HG03342 (cell line): Measurements from ENCODE around the gene SDK1.

Experiments
- ATAC-seq: cut with Tn5 transposase; IDR thresholded peaks from one replicate; pipeline ENCODE4 v1.9.1; 2021; ENCODE audit warnings: mild to moderate bottlenecking, moderate library complexity; ENCODE audit not compliant: unreplicated experiment

SDK1 gene

DNA sequence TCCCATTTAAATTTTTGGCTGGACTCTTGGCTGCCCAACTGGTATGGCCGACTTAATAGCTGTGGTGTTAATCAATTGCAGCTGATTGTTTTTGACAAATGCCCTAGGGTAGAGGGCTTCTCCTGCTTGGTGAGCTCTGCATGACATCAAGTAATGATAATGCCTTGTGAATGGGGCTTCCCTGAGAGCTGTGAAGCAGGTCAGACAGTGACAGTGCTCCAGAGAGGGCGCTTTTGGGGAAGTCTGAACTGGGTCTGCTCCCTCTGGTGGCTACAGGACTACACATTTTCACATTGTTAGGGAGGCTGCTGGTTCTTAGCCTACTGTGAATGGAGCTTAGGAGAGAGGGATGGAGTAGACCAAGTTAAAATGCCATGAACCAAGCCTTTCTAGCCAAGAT is 98.8 kb downstream of the SDK1 start:
- ATAC-seq: no peak

DNA sequence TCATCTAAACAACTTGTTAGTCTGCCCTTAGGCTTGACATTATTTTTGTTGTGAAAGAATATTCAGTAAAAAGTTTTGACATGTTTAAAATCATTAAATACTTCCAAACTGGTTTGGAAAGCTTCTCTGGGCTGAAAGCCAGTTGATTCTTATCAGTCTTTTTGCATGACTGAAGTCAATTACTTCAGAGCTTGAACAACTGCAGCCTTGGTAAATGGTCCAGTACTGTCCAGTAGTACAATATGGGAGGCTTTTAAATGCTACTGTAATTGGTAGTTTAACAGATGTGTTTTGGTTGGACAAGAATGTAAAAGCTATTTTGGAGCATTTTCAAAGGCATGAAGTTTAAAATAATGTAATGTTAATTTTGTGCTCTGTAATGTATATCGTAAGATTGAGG is 103.4 kb downstream of the SDK1 start:
- ATAC-seq: no peak

DNA sequence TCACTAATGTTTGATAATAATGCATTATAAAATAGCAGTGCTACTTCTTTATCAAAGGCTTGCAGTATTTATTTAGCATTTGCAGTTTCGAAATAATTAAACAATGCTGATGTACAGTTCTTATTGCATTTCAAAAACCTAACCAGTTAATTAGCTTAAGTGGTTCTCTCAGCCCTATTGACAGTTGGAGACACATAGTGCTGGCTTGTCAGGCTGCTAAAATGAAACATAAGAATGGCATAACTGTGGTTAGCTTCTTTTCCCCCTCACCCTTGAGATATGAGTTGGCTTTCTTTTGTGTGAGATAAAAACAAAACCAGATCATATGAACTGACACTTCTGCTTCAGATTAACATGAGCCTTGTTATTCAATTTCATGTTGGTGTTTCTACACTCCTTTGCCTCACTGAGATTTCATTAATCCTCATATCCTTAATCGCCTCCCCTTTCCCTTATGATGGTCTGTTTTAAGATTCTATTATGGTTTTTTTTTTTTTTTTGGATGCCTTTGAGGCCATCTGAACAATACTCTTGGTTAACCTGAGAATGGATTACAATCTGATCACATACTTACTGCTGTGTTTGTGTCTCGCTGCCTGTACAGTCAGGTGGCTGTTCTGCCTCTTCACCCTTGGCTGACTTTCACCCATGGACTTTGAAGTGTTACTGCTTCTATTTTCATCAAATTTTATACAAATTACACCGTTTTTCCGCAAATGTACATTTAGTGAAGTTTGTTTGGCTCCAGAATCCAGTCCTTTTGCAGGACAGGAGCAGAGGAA is 108.0 kb downstream of the SDK1 start:
- ATAC-seq: no peak

DNA sequence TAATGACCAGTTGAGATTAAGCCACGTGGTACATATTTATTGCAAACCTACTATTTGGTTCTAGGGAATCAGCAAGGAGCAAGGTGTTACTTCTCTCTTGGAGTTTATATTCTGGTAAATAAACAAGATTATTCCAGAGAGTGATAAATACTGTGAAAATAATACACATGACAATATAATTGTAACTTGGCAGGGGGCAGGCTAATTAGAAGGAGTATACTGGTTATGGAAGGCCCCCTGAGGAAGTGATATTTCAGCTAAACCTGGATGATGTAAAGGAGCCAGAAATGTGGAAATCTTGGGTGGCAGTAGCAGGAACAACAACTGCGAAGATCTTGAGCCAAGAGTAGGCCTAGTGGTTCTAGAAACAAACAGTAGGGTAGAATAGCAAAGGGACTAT is 111.8 kb downstream of the SDK1 start:
- ATAC-seq: no peak

DNA sequence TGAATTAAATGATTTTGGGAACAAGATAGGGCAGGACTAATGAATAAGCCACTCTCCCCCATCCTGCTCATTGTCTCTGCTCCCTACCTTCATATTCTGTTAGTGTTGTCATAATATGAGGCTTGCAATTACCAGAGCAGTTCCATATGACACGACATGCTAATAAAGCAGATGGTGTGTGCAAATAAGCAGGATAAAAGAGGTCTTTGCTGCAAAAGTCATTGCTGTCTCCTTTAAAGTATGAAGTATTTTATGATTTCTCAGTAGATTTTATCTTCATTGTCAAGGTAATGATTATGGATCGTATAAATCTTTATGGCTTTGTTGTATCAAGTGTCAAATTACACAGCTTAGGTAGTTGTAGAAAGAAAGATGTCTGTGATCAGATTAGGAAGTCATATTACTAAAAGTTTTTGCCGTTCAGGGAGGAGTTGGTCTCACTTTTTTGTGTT is 114.8 kb downstream of the SDK1 start:
- no peak for ATAC-seq

DNA sequence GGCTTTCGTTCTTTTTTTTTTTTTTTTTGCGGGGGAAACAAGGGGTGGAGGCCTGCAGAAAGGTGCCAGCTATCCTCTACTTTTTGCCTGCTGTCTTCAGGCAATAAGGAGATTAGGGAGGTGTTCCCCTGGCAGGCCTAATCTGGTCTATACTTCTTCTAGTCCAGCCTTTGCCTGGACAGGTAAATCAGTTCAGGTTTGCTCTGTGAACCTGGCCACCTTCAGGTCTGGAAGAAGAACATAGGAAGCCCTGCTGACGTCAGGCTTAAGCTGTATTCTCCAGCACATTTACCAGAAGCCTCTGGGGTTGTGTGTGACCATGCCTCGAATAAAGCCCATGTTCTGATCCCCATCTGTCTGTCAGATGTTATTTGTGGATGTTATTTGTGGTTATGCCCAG is 115.4 kb downstream of the SDK1 start:
- no peak for ATAC-seq

DNA sequence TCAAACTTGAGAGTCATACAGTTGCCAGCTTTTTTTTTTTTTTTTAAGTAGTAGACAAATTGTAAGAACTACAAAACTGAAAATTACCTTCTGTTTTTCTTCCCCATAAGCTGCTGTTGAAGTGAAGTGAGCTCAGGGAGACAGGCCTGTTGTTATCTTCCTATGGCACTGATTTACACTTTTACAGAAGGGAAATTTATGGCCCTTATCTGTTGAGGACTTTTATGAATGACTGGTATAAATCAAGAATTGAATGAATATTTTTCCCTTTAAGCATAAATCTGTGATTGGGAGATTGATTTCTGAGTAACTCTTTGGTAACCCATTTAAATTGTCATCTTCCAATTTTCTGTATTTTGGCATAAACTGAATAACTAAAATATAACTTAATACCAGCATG is 124.0 kb downstream of the SDK1 start:
- ATAC-seq: no peak

DNA sequence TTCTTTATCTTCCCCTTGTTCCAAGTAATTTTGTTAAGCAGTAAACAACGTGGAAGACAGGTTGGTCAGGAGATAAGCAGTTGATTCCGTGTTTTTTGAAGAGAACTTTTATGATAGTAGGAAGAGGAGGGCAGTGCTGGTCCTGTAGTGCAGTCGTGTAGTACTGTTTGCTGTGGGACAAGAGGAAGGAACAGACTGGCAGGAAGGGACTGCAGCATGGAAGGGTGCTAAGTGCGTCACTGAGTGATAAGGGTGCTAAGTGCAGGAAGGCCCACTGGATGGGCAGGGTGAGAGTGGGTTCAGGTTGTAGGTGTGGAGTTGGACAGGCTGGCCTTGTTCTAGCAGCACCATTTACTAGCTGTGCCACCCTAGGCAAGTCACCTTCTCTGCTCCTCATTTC is 125.0 kb downstream of the SDK1 start:
- no peak for ATAC-seq

DNA sequence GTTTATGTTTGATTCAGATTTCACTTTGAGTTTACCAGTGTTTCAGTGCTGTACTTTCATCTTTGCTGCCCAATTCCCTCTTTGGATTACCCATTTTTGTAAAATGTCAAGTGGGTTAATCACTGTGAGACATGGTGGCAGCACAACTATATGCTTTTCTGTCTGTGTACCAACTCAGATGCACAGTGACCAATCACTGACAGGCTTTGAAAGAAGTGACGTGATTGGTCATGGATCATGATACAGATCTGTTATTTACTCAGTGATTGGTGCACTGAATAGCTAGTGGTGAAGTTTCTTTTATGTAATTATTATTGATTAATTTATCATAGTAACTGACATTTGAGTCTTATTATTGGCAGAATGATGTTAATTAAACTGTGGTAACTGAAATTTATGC is 126.9 kb downstream of the SDK1 start:
- no peak for ATAC-seq

DNA sequence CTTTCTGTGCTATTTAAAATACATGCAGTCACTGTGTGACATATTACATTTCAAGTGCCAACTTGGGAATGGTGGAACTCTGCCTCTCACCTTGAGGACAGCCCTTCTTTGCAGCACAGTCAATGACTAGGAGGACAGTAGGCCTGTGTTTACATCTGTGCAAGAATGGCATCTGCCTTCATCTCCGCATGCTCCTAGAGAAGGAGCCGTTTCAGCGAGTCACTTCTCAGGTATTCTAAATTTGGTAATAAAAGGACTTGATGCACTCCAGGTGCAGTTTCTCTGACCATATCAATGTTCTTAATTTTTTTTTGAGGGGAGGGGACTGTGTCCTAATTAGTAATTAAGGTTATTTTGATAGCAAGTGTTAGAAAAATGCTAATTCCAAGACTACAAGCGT is 128.9 kb downstream of the SDK1 start:
- no peak for ATAC-seq

DNA sequence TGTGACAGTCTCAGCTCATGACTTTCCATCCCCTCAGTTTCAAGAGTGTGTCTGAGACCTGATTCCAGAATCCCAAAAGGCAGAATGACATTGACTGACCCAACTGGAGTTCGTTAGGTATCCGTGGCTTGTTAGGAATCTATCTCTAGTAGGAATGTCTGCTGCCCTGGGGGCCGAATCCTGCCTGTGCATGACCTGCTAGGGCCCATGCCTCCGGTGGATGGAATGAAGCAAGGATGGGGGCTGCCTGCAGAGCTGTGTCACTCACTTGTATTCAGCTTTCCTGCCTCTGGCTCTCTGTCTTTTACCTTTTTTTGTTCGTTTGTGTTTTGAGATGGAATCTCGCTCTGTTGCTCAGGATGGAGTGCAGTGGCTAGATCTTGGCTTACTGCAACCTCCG is 129.5 kb downstream of the SDK1 start:
- no peak for ATAC-seq

DNA sequence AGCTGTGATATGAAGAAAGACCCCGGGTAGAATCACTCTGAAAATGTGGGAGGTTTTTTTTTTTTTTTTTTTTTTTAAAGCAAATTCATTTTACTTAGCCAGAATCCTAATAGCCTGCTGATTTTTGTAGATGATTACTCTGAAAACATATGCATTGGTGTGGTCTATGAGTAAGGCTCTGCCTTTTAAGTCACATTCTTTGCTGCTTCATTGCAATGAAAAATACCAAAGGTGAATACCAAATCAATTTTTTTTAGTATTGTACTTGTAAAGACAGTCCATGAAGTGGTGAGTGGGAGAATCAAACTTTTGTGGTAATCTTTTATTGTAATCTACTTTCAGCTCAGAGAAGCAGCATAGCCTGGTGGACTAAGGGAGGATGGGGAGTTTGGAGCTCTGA is 130.3 kb downstream of the SDK1 start:
- no peak for ATAC-seq

DNA sequence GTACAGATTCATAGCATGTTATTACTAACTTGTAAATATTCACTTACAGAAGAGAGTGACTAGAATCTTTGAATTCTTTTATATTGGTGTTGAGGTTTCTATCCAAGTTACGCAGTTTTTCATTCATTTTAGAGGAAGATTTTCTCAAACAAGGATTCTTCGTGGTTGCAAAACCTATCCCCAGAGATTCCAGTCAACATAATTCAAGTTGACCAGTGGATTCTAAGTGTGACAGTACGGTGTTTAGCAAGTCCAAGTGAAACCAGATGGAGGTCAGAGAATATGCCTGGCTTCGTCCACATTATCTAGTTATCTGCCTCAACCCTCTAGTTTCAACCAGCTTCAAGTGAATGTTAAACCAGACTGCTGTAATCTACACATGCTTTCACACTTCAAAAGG is 131.9 kb downstream of the SDK1 start:
- ATAC-seq: no peak

DNA sequence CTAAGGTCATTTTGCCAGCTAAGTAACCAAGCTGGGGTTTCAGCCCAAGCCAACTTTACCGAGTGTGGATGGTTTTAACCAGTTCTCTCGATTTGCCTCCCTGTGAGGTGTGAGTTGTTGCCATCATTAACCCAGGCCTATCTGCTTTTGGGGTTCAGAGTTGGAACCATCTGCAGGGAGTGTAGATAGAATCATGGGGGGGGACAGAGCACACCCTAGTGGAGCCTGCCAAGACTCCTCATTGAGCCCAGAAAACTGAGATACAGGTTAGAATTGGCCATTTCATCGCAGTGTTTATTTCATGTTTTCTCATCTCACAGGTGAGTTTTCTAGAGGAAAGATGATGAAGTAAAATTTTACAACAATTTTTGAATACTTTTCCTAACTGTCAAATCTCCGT is 133.6 kb downstream of the SDK1 start:
- no peak for ATAC-seq

DNA sequence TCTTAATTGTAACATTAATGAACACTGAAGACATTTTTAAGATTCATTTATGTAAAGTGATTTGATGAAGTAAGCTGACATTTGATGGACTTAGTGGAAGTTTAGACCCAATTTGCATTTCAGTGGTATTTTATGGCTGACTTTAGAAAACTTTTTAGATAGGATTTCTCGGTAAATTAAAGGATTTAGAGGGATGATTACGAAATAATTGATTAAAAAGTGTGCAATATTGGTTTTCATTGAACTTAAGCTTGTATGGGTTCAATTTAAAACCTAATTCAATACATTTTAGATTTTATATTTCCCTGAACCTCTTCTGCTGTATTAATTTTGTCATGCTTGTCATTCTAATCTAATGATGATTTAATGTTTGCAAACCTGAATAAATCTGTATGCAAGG is 135.1 kb downstream of the SDK1 start:
- ATAC-seq: no peak

DNA sequence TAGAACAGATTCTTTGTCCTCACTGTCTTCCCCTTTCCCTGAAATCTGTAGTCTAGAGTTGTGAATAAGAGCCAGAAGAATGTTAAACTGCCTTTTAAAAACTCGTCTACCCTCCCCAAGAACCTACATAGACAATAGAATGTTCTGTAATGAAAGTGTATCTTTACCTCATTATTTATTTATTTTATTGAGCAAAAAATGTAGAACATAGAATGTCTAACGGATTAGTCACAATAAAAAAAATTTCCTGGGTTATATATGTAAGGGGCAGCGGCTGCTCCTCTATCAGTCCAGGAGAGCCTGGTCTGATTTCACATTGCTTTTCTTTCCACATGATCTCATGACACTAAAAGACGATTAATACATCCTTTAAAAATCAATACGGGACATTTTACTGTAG is 135.7 kb downstream of the SDK1 start:
- no peak for ATAC-seq

DNA sequence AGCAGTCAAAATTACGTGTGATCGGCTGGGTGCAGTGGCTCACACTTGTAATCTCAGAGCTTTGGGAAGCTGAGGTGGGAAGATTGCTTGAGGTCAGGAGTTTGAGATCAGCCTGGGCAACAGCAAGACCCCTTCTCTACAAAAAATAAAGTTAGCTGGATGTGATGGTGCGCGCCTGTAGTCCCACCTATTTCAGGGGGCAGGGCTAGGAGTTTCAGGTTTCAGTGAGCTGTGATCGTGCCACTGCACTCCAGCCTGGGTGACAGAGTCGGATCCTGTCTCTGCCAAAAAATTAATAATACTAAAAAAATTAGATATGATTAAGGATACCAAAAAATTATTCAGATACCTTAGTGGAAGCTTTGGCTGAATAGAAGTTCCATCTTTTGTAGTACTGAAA is 136.4 kb downstream of the SDK1 start:
- ATAC-seq: no peak

DNA sequence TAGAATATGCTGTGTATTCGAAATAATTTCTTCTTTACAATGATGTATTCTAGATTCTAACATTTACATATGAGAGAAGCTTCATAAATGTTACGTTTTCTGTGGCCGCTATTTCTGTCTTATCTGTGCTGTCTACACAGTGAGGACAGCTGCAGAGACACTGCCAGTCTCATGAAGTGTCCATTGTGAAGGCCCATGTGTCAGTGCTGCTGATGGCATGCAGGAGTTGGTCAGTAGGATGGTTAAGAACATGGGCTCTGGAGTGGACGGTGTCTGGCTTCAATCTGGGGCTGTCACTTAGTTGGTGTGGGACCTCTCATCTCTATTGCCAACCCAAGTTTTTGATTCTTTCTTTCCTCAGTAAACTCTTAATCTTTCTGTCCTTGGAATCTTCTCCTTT is 137.3 kb downstream of the SDK1 start:
- ATAC-seq: no peak

DNA sequence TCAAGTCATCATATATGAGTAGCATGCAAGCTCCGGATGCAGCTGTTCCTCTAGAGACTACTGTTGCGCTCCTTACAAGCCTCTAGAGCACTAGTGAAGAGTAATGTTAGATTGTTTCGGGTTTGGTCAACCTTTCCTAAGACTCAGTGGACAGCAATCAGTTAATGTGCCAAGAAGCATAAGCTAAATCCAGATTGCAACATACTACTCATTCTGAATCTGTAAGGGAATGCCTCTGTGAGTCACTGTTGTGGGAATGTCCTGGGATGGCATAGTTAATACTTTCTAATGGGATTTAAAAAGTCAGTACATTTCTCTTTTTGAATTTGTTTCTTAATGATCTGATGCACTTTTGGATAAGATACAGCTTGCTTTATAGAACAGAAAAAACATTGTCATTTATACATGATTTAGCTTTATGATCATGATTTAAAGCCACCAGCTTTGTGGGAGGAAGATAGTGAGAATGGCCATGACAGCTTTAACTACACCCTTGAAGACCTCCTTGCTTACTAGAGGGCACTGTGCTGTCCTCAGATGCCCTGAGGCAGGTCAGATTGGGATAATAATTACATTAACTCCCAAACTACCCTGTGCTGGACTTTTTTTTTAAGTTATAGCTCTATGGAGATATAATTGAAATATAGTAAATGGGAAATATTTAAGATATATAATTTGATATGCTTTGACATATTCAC is 138.4 kb downstream of the SDK1 start:
- ATAC-seq: no peak

DNA sequence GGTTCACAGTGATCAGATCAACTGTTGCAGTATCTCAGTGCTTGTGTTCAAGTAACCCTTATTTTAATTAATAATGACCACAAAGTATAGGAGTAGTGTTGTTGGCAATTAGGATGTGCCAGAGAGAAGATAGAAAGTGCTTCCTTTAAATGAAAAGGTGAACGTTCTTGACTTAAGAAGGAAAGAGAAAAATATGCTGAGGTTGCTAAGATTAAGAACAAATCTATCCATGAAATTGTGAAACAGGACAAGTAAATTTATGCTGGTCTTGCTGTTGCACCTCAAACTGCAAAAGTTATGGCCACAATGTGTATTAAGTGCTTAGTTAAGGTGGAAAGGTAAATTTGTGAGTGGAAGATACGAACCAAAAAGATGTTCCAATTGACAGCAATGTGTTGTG is 139.5 kb downstream of the SDK1 start:
- no peak for ATAC-seq

DNA sequence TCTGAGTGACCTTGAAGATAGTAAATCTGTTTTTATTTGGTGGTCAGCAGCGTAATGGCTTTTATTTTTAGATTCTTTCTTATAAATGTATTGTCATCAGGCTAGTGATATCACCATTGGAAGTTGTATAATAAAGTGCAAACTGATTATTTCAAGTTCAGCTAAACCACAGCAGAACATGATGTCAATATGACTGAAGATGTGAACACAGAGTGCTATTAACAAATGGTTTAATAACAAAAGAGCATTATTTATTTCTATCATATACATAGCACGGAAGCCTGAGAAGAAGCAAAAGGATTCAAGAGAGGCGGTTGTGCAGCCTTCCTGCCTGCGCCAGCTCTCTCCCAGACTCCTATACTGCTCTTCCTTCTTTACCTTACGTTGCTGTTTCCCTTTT is 142.7 kb downstream of the SDK1 start:
- no peak for ATAC-seq

DNA sequence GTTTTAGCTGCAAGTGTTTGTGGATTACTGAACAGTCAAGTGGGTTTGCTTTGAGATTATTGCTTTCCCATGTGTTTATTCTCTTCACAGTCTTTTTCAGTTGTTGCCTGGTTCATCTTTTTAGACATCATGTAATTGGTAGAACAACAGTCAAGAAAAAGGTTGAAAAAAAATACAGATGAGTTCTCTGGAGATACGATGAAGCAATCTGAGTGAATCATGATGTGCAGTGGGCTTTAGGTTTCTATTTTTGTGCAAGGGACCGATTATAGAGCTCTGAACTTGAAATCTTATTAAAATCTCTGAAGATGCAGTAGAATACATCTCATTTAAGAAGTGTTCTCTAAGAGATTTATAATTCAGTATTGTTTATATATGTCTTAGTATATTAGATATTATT is 145.7 kb downstream of the SDK1 start:
- ATAC-seq: no peak

DNA sequence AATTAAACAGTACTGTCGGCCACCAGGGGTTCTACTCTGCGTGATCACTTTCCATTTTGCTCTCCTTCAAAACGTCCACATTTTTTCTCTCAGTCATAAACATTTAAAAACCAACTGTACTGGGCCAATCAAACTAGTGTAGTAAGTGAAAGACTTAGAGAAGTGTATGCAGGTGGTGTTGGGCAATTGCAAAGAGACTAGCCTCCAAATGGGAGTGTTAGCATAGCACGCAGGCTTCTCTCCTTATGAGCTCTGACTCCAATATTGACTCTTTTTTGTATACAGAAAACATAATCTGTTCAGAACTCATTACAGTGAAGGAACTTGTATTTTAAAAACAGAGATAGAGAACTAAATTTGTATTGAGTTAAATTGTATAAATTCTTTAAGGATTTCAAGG is 150.6 kb downstream of the SDK1 start:
- ATAC-seq: no peak
